Activated CD8-positive, alpha-beta memory T cell treated with anti-CD3 and anti-CD28 coated beads for 24 hours (primary cell): ENCODE results near the gene EIF4EBP3.
"Not testable (repeated sequence)": the region's sequence is repeated elsewhere in the genome, so short reads cannot be mapped to it uniquely, and the experiment has no call there.

Source experiments
- DNase-seq: peaks from one replicate; pipeline ENCODE4 v3.0.0-alpha.2; 2020

The EIF4EBP3 gene

DNA sequence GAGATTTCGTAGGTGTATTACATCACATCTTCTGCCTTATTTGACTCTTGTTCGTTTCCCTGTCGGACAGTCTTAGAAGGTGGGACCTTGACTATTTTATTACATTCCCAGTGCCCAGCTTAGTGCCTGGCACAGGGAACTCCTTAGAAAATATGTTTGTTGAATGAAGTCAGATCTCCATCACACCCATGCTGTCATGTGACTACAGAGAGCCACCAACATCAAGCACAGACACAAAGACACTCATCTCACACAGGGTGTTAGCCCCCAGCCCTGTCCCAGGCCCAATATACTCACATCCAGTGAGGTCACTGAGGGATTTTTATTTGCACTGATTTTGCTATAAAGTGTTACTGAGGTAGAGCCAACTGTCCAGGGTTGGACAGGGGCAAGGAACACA is 10.5 kb downstream of the EIF4EBP3 start:
- no peak for DNase-seq

DNA sequence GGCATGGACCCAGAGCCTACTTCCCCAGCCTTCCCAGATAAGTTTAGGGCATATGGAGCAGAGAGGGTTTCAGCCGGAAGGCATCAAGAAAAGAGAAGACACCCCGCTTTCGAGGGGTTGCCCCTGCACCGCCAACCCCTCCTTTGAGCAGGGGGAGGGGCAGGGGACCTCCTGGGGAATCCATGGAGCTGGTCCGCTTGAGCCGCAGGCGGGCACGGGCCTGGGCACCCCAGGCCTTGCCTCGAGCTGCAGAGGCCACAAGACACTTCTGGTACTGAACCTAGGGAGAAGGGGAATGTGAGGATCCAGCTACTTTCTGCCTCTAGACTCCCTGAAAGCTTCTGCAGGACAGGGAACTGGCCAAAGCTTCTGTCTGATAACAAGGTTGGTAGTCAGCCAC is 11.1 kb downstream of the EIF4EBP3 start:
- DNase-seq = no peak

DNA sequence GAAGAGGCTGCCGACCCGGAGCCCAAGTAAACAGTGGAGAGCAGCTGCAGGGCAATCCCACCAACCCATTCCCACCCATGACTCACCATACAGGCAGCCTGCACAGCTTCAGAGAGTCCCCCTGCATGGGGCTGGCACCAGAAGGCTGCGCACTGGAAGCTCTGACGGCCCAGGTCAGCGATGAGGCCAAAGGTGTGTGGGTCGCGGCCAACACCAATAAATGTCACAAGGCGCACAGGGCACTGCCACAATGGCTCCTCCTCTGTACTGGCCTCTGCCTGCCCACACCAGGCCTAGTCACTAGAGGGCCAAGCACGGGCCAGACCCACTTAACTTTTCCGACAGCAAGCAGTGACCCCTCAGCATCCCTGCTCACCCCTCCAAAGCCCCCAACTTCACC is 12.8 kb downstream of the EIF4EBP3 start:
- no peak for DNase-seq

DNA sequence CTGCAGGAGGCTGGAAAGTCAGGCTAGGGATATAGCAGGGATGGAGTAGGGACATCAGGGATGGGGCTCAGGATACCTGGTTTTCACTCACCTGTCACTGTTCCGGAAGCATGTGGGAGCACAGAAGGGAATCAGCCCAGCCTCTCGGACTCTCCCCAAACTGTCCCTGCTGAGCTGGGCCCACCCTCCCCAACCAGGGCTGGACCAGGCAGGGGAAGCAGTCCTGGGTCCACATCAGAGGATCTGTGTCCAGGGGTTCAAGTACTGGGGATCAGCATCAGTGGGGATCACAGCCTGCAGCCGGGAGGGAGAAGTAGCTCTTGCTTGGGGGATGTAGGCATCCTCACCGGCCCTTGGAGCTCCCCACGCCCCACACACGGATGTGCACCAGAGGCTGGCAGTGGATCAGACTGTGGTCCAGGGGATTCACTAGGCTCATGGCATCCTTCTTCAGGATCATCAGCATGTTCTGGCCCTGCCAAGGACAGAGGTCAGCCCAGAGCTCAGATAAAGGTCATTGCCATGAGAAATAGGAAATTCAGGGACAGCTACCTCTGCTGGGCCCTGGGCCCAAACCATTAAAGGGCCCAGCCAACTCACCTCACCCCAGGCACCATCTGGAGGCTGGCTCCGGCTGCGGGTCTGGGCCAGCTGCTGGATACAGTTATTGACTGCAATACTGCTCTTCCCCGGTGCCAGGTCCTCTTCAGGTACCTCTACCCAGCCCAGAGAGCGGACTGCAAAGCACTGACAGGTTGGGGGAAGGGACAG is 14.5 kb downstream of the EIF4EBP3 start:
- DNase-seq = no peak

DNA sequence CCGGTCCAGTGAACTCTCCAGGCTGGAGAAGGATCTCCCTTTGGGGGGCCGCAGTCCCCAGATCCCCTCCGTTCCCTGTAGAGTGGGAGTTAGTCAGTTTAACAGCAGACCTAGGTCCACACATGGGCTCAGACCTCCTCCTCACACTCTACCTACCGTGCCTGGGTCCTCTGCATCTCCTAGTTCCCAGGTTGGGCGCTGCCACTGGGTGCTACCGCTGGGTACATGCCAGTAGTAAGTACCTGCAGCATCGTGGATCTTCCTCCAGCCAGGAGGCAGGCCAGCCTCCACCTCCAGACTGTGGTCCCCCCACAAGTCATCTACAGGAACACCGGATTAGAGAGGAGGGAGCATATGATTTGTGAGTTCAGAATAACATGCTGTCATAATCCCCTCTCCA is 16.1 kb downstream of the EIF4EBP3 start:
- no peak for DNase-seq

DNA sequence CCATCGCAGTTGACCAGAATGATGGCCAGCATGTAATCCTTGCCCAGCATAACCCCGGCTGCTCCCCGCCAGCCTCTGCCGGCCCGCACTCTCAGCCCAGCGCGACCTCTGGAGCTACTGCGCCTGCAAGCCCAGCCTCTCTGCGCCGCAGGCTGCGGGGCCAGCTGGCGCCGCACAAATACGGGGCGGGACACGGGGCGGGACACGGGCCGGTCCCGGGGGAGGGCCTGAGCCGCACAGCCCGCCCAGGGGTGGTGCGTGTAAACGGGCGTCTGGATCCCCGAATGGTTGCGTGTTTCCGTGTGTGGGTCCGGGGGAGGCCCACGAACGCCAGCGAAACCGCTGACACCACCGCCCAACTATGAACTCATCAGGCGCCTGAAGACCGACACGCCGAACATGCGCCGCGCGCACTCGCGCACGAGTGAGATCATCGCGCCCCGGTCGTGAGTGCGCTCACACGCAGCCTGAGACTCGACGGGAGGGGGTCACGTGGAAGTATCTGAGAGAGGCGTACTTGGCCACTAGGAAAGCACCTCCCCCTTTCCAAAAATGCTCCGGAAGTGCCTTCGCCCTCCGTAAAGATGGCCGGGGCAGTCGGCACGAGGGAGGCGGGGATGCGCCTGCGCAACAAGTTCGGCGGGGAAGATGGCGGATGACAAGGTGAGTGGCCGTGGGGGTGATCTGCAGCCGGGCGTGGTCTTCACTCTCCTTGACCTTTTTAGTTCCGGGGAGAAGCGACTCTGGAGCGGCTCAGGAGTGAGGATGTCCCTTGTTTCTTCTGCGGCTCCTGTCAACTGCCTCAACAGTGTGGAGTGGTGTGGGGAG is 16.9 kb downstream of the EIF4EBP3 start, which contains the start of the genes APBB3 and SLC35A4:
Gene APBB3, minus strand, starts transcription at position 403 of the 828 bp plus-strand sequence. Its CDS starts 353 bp downstream, at position 50.
Gene SLC35A4, plus strand, starts transcription at position 633 of the 828 bp plus-strand sequence. CDS start 2,342 bp downstream, outside the sequence.
- DNase-seq = peak; percentile 95

DNA sequence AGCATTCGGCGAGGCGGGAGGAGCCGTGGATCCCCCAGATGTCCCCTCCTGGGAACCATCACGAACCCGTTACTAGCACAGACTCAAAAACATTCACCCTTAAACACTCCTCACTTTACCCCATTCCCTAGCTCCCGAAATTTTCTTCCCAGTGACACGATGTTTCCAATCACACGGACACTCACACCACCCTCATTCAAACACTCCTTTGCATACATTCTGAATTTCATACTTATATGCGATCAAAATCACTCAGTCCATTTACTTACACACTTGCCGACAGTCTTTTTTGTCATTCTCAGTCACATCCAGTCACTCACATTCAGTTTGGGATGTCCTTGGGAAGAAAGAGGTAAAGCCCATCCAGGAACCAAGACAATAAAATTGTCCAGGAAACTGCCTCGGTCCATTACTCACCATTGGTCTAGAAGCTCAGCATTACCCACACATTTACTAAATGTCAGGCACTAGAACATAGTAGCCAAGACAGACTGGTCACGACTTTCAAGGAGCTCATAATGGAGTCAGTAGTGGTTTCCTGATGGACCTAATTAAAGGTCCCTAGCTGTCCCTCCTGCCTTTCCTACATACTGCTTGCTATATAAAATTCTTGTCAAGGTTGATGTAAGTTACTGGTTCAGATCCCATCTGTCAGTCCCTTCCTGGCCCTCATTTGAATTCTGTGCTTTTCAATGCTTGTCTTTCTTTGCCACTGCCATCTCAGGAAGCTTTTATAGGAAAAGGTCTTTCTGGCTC is 17.7 kb downstream of the EIF4EBP3 start:
- DNase-seq = no peak

DNA sequence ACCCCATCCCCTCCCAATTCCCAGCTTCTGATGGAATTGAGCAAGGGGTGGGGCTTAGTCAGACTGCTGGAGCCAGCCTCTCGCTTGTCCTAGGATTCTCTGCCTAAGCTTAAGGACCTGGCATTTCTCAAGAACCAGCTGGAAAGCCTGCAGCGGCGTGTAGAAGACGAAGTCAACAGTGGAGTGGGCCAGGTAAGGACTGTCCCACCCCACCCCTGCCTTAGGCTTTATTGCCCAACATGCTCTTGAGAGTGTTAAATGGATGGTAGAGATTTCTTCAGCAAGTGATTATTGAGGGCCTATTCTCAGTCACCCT is 18.3 kb downstream of the EIF4EBP3 start:
- DNase-seq = no peak

DNA sequence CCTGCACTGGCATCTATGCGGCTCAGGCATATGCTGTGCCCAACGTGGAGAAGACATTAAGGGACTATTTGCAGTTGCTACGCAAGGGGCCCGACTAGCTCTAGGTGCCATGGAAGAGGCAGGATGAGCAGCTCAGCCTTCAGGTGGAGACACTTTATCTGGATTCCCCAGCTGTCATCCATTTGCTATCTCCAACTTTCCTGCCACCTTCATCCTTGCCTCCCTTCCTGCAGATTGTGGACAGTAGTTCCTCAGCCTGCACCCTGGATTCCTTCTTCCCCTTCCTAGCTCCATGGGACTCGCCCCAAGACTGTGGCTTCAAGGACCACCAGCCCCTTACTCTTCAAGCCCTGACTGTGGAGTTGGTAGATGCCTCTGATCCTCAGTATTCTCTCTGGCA is 19.2 kb downstream of the EIF4EBP3 start:
- DNase-seq = no peak

DNA sequence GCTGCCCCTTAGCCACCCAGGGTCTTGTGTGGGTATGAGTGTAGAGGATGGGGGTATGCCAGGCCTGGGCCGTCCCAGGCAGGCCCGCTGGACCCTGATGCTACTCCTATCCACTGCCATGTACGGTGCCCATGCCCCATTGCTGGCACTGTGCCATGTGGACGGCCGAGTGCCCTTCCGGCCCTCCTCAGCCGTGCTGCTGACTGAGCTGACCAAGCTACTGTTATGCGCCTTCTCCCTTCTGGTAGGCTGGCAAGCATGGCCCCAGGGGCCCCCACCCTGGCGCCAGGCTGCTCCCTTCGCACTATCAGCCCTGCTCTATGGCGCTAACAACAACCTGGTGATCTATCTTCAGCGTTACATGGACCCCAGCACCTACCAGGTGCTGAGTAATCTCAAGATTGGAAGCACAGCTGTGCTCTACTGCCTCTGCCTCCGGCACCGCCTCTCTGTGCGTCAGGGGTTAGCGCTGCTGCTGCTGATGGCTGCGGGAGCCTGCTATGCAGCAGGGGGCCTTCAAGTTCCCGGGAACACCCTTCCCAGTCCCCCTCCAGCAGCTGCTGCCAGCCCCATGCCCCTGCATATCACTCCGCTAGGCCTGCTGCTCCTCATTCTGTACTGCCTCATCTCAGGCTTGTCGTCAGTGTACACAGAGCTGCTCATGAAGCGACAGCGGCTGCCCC is 19.8 kb downstream of the EIF4EBP3 start:
- DNase-seq = peak; percentile 53

DNA sequence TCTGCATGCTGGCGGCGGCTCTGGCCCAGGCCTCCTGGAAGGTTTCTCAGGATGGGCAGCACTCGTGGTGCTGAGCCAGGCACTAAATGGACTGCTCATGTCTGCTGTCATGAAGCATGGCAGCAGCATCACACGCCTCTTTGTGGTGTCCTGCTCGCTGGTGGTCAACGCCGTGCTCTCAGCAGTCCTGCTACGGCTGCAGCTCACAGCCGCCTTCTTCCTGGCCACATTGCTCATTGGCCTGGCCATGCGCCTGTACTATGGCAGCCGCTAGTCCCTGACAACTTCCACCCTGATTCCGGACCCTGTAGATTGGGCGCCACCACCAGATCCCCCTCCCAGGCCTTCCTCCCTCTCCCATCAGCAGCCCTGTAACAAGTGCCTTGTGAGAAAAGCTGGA is 20.4 kb downstream of the EIF4EBP3 start:
- DNase-seq = no peak

DNA sequence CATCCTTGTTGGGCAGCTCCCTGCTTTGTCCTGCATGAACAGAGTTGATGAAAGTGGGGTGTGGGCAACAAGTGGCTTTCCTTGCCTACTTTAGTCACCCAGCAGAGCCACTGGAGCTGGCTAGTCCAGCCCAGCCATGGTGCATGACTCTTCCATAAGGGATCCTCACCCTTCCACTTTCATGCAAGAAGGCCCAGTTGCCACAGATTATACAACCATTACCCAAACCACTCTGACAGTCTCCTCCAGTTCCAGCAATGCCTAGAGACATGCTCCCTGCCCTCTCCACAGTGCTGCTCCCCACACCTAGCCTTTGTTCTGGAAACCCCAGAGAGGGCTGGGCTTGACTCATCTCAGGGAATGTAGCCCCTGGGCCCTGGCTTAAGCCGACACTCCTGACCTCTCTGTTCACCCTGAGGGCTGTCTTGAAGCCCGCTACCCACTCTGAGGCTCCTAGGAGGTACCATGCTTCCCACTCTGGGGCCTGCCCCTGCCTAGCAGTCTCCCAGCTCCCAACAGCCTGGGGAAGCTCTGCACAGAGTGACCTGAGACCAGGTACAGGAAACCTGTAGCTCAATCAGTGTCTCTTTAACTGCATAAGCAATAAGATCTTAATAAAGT is 21.1 kb downstream of the EIF4EBP3 start:
- DNase-seq = no peak

DNA sequence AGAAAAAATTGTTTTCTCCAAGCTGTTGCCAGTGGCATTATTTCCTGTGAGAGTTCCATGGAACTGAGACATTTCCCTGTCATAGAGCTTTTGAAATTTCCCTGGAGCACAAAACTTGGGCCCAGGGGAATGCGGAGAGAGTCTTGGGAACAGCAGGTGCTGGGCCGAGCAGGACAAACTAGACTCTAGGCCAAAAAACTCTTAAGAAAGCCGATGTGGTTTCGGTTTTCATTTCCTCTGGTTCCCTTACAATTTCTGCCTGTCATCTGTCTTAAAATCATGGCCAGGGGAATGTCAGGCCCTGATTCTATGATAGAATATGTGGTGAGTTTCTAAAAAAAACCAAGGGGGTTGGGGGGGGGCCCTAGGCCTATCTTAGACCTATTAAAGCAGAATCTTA is 21.7 kb downstream of the EIF4EBP3 start:
- DNase-seq = no peak

DNA sequence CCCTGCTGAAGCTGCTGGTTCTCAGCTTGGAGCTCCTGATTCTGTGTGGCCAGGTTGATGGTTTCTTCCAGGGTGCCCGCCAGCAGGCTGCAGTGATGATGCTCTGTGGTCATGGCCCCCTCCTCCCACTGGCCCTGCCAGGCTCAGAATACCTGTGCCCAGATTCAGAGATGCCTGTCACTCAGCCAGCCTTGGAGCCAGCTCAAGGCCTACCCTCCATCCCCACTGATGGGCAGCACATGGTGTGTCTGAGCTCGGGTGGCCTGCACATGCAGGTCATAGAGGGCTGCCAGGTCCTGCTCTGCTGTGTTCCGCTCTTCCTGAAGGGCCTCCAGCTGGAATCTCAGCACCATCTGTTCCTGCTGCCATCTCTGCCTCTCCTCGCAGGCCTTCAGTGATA is 22.6 kb downstream of the EIF4EBP3 start:
- DNase-seq = peak; percentile 35

DNA sequence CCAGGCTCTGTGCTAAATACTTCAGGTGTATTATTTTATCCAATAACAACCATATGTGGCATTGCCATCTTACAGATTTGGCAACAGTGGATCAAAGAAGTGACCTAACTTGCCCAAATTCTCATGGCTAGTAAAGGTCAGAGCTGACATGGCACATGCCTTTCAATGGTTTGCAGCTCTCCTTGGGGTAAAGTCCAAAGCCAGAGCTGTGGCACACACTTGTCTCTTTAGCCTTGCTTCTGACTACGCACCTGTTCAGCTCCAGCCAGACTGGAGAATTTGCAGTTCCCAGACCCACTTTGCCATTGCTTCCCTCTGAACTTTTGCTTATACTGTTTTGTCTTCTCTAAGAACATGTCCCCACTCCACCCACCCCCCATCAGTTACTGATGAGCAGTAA is 23.0 kb downstream of the EIF4EBP3 start:
- no peak for DNase-seq

DNA sequence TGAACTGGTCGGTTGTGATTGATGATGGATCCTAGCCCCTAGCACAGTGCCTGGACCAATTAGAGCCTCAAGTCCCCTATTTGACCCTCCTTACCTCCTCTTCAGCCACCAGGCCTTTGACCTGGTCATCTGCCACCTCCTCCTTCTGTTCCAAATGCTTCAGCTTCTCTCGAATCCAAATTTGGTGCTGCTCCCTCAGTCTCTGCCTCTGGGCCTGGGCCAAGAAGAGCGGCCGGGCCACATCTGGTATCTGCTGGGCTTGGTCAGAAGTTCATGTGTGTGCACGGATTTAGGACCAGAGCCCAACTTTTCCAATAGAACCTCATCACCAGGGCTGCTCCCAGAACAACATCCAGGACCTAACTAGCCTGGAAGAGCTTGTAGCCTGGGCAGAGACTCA is 23.6 kb downstream of the EIF4EBP3 start:
- DNase-seq = no peak

DNA sequence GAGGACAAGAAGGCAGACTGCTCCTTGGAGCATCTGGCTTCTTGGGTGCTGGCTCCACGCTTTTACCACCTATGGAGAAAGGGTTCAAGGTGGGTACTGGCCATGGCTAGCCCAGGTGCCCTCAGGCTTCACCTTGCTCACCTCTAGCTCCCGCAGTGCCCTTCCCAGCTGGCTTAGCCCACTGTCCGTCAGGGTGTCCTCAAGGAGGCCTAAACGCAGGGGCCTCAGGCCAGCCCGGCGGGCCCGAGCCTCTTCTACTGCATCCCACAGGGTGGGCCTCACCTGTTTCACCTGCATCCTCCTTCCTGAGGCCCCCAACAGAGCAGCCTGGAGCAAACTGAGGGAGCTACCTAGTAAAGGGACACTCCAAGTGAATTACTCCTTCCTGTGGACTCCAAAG is 26.2 kb downstream of the EIF4EBP3 start:
- DNase-seq = no peak

DNA sequence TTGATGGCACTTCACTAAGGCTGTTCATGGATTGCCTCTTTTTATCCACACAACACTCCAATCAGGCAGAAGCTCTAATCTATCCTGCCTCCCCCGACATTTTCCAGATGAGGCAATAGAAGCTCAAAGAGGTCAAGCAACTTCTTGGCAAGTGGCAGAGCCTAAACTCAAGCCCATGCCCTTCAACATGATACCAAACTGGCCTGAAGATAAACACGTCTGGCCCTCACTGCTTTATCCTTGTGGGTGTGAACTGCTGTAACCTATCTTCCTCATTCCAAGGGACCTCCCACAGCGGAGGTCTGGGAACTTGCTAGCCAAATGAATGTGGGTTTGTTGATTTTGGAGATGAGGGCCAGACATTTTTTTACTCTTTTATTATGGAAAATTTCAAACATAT is 26.7 kb downstream of the EIF4EBP3 start:
- DNase-seq = no peak

DNA sequence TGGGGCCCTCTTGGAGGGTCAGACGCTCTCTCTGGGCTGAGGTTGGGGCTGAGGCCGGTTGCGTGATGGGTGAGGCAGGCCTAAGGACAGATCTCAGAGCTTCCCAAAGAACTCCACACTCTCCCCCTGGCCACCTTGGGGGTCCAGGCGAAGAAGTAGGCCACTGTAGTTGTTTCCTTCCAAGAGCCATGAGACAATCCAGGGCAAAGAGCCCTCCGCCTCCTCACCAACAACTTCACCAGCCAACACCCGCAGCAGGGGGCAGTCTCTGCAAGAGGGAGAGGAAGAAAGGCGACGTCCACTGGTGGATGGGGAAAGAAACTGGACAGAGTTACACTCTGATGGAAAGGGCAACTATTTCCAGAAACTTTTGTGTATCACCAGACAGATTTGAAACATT is 27.8 kb downstream of the EIF4EBP3 start:
- no peak for DNase-seq

DNA sequence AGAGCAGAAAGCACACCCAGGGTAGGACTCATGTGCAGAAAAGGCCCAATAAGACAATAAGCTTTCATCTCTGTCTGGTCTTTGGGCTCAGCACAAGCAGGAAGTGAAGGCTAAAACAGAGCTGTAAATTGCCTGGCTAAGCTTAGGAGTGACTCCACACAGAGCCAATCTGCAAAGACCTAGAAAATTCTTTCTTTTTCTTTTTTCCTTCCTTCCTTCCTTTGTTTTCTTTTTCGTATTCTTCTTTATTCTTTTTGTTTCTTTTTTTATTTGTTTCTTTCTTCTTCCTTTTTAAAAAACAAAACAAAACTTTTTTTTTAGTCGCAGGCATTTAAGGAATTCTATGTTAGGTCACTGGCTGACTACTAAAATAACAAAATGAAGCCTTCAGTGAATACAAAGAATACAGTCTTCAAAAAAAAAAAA is 29.3 kb downstream of the EIF4EBP3 start:
- no peak for DNase-seq

DNA sequence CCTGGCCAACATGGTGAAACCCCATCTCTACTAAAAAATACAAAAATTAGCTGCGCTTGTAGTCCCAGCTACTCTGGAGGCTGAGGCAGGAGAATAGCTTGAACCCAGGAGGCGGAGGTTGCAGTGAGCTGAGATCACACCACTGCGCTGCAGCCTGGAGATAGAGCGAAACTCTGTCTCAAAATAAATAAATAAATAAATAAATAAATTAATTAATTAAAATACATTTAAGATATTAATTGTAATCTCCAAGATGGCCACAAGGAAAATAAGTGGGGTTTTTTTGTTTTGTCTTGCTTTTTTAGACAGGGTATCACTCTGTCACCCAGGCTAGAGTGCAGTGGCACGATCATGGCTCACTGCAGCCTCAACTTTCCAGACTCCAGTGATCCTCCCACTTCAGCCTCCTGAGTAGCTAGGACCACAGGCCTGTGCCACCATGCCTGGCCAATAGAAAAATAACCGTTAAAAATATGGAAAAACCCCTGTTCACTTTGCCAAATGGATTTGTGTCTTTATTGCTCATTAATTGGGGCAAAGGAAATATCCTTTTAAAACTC is 31.8 kb downstream of the EIF4EBP3 start:
- not testable (repeated sequence) for DNase-seq

DNA sequence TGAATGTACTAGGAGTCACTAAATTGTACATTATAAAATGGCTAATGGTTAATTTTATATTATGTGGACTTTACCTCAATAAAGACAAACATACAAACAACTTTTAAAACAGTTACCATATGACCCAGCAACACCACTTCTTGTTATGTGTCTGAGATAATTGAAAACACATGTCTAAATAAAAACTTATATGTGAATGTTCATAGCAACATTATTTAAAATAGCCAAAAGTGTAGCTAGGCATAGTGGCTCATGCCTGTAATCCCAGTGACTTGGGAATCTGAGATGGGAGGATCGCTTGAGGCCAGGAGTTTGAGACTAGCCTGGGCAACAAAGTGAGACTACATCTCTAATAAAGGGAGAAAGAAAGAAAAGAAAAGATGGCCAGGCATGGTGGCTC is 40.0 kb downstream of the EIF4EBP3 start:
- no peak for DNase-seq
